Sigmoid colon (tissue), 4 donors: ENCODE results near the gene ARHGAP22.

ENCODE experiments used
- CTCF ChIP-seq, 4 experiments: fragments of 450-650 bp in 3 of 4; fragments of 200-600 bp in 1 of 4; IDR thresholded peaks; one replicate each; pipeline ENCODE4 v1.5.1; 2016 to 2019; ENCODE audit warnings: antibody characterized with exemption in 4 of 4, mild to moderate bottlenecking in 3 of 4, moderate library complexity in 2 of 4
- POLR2A ChIP-seq, 2 donors: fragments of 450-650 bp; IDR thresholded peaks; one replicate each; pipeline ENCODE4 v1.6.1; 2016; ENCODE audit warnings: antibody characterized with exemption in 2 of 2, mild to moderate bottlenecking in 2 of 2, moderate library complexity in 2 of 2
- POLR2AphosphoS5 ChIP-seq, 4 donors: sonication (generic); formaldehyde crosslinking; IDR thresholded peaks; one replicate each; pipeline ENCODE4 v1.6.1; 2017; ENCODE audit warnings: antibody characterized with exemption in 4 of 4

- TF ChIP-seq CTCF (IDR thresholded peaks at IDR 0.05) = no peak
- TF ChIP-seq POLR2AphosphoS5 (IDR thresholded peaks at IDR 0.05) = no peak
- TF ChIP-seq POLR2A (IDR thresholded peaks at IDR 0.05) = no peak
Observed at GRCh38 chr10:48428896-48429295, 176.0 kb downstream of the ARHGAP22 start.
